Lower leg skin (tissue), 4 donors: ENCODE measurements around the gene MRAS. TPM values are rescaled to one million over a fixed set of nuclear protein-coding genes. Genes with fewer than 3 reads are reported as not detected.

Source experiments
- DNase-seq, 2 donors: peaks; one replicate each; pipeline ENCODE4 v3.0.0-alpha.2; 2019; ENCODE audit warnings: low spot score in 2 of 2
- H3K4me3 ChIP-seq: fragments of 200-600 bp; sonication (generic); 2 replicates; pipeline ENCODE4 v1.5.1; 2017; ENCODE audit warnings: mild to moderate bottlenecking, low read depth; ENCODE audit not compliant: poor library complexity, severe bottlenecking
- CTCF ChIP-seq, 3 donors: fragments of 450-650 bp; IDR thresholded peaks; one replicate each; pipeline ENCODE4 v1.5.1; 2016; ENCODE audit warnings: antibody characterized with exemption in 3 of 3, mild to moderate bottlenecking in 3 of 3, moderate library complexity in 2 of 3
- POLR2A ChIP-seq, 2 donors: fragments of 450-650 bp; IDR thresholded peaks; one replicate each; pipeline ENCODE4 v1.6.1; 2016 to 2017; ENCODE audit warnings: antibody characterized with exemption in 2 of 2, mild to moderate bottlenecking in 1 of 2, moderate library complexity in 1 of 2
- WGBS, 2 donors: methylation state at CpG; one replicate each; pipeline ENCODE4 v1.1.5; 2018; 5-methylcytosine and 5-hydroxymethylcytosine counted together
- intact Hi-C: fragments of 100-400 bp; cut with DNase I; formaldehyde crosslinking; loops from one replicate; pipeline ENCODE4 v1.15.0; 2023; ENCODE audit warnings: low total_unique reads
- total RNA-seq, 4 donors: library from RNA; depleted of rRNA; stranded (reverse); fragments of >200 nt; gene quantifications; one replicate each; pipeline ENCODE4 v1.1.0, GENCODE V29; 2016

MRAS gene
- total RNA-seq, 4 donors from 2014 or later = 6.3 to 22.2 (median 10.3) TPM

GRCh38 chr3:138433892-138434275, 85.5 kb downstream of the MRAS start:
- no peak for DNase-seq
- WGBS, 2 donors = 33 to 42% methylated on average over 16 of the region's 16 CpGs
- TF ChIP-seq POLR2A (IDR thresholded peaks at IDR 0.05) (no peak), CTCF (IDR thresholded peaks at IDR 0.05) (no peak)
- no peak overlapping the region for H3K4me3 ChIP-seq
- intact Hi-C loops = no loop called here

- peak within 1 kb of the TSS; percentile 41 for H3K4me3 ChIP-seq
- 0 to 4% methylated on average over 7 to 14 of the region's 54 CpGs for WGBS, 2 donors
- intact Hi-C loops = no loop called here
- peak; percentile 64 to 94 for DNase-seq
- TF ChIP-seq CTCF (IDR thresholded peaks at IDR 0.05) (no peak), POLR2A (IDR thresholded peaks at IDR 0.05) (no peak)
These were observed 86.0 kb downstream of the MRAS start, which contains the start of gene ESYT3 for GRCh38 chr3:138434276-138434874. Gene ESYT3, plus strand, starts transcription at chr3:138434616. Its CDS starts 183 bp downstream, at chr3:138434799.

- TF ChIP-seq POLR2A (IDR thresholded peaks at IDR 0.05) (no peak), CTCF (IDR thresholded peaks at IDR 0.05) (no peak)
- H3K4me3 ChIP-seq = peak overlapping the region; percentile 41
- no peak for DNase-seq
- intact Hi-C loops = no loop called here
- WGBS, 2 donors = 1 to 3% methylated on average over 46 to 74 of the region's 78 CpGs
These were observed 86.7 kb downstream of the MRAS start for GRCh38 chr3:138434875-138435772.

- TF ChIP-seq CTCF (IDR thresholded peaks at IDR 0.05) (no peak), POLR2A (IDR thresholded peaks at IDR 0.05) (no peak)
- H3K4me3 ChIP-seq = no peak overlapping the region
- WGBS, 2 donors = 71 to 73% methylated on average over 8 of the region's 8 CpGs
- DNase-seq = no peak
- intact Hi-C loops = no loop called here
These were observed 87.5 kb downstream of the MRAS start for GRCh38 chr3:138435840-138436239.

- TF ChIP-seq POLR2A (IDR thresholded peaks at IDR 0.05) (no peak), CTCF (IDR thresholded peaks at IDR 0.05) (no peak)
- no peak for DNase-seq
- whole genome bisulfite sequencing, 2 donors = 86 to 94% methylated on average over 6 of the region's 6 CpGs
- intact Hi-C loops = no loop called here
- H3K4me3 ChIP-seq = no peak overlapping the region
These were observed 88.9 kb downstream of the MRAS start for GRCh38 chr3:138437281-138437680.
